Stomach (tissue), 9 donors: ENCODE results near the gene RCN2. TPM values are rescaled to one million over a fixed set of nuclear protein-coding genes. Genes with fewer than 3 reads are reported as not detected.

Source experiments
- DNase-seq, 2 donors: peaks; one replicate each; pipeline versions ENCODE4 v3.0.0 to v3.0.0-alpha.2; 2013 to 2019
- H3K27ac ChIP-seq, 5 donors: fragments of 200-600 bp in 4 of 5; sonication (generic) in 4 of 5; one replicate each; pipeline ENCODE4 v1.5.1; 2013 to 2019; ENCODE audit warnings: mild to moderate bottlenecking in 1 of 5, moderate library complexity in 1 of 5
- H3K27me3 ChIP-seq, 3 donors: fragments of 200-600 bp; sonication (generic); one replicate each; pipeline ENCODE4 v1.5.1; 2017 to 2019; ENCODE audit warnings: mixed run types in 1 of 3
- H3K36me3 ChIP-seq, 4 donors: fragments of 200-600 bp; sonication (generic); 1 replicate in 3 of 4; 2 replicates in 1 of 4; pipeline ENCODE4 v1.5.1; 2016 to 2019
- H3K4me1 ChIP-seq, 4 donors: fragments of 200-600 bp; sonication (generic); one replicate each; pipeline ENCODE4 v1.5.1; 2016 to 2019
- H3K4me3 ChIP-seq, 4 donors: fragments of 200-600 bp; sonication (generic) in 3 of 4; one replicate each; pipeline ENCODE4 v1.5.1; 2016 to 2019; ENCODE audit warnings: mild to moderate bottlenecking in 1 of 4
- H3K9me3 ChIP-seq, 4 donors: fragments of 200-600 bp; sonication (generic); one replicate each; pipeline ENCODE4 v1.5.1; 2016 to 2019
- CTCF ChIP-seq, 7 experiments: fragments of 450-650 bp in 4 of 7; fragments of 200-600 bp in 3 of 7; sonication (generic) in 3 of 7; IDR thresholded peaks; one replicate each; pipeline ENCODE4 v1.5.1; 2016 to 2019; ENCODE audit warnings: antibody characterized with exemption in 7 of 7, control low read depth in 2 of 7, mild to moderate bottlenecking in 1 of 7
- EP300 ChIP-seq: sonication (generic); formaldehyde crosslinking; IDR thresholded peaks from one replicate; pipeline ENCODE4 v1.6.1; 2017; ENCODE audit warnings: antibody characterized with exemption
- POLR2A ChIP-seq, 4 donors: fragments of 450-650 bp; IDR thresholded peaks; one replicate each; pipeline ENCODE4 v1.6.1; 2016; ENCODE audit warnings: antibody characterized with exemption in 4 of 4, control low read depth in 2 of 4, mild to moderate bottlenecking in 1 of 4, moderate library complexity in 1 of 4
- POLR2AphosphoS5 ChIP-seq, 3 donors: sonication (generic); formaldehyde crosslinking; IDR thresholded peaks; one replicate each; pipeline ENCODE4 v1.6.1; 2016; ENCODE audit warnings: antibody characterized with exemption in 3 of 3
- WGBS, 5 donors: extraction: QIAGEN DNeasy Blood & Tissue Kit in 3 of 5; methylation state at CpG; one replicate each; pipeline versions ENCODE4 v1.1.5 to v1.1.7; 2013 to 2018; 5-methylcytosine and 5-hydroxymethylcytosine counted together
- intact Hi-C: fragments of 100-400 bp; cut with DNase I; formaldehyde crosslinking; loops from one replicate; pipeline ENCODE4 v1.15.1; 2023; ENCODE audit warnings: low total_unique reads
- polyA plus RNA-seq, 3 donors: library from polyadenylated mRNA; stranded (reverse); fragments of 200-250 nt; gene quantifications; one replicate each; pipeline ENCODE4 v1.2.3, GENCODE V29; 2013
- total RNA-seq, 5 donors: library from RNA; depleted of rRNA; stranded (reverse); fragments of >200 nt; gene quantifications; one replicate each; pipeline versions ENCODE4 v1.1.0 to v1.2.3, GENCODE V29; 2014 to 2016
- donor health status: healthy with polysubstance abuse.
- donor health status: Bipolar disorder and iron deficiency.
- donor health status: healthy.

The RCN2 gene
- total and polyA plus RNA-seq, 8 donors, result 14.0 to 67.2 (median 30.3) TPM

DNA sequence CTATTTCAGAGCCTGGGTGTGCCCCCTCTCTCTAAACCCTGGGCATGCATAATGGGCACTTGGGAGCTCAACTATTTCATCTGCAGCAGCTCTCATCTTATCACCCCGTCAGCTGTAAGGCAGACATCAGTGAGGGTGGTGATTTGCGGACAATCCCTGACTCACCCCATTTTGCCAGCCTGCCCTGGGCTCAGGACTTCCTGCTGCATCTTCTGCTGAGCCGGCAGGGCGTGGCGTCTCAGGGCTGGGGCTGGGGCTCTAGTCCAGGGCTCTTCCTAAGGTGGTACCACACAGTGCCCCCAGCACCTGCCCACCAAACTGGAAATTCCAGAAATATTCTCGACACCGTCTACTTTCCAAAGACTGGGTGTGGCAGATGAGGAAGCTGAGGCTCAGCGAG is 62.5 kb downstream of the RCN2 start:
- DNase-seq, result peak in 1 of 2 donors; percentile 44
- no peak for TF ChIP-seq EP300
- no peak for TF ChIP-seq POLR2A (IDR thresholded peaks at IDR 0.05)
- TF ChIP-seq POLR2AphosphoS5 (IDR thresholded peaks at IDR 0.05), result no peak
- no peak for TF ChIP-seq CTCF (IDR thresholded peaks at IDR 0.05)

DNA sequence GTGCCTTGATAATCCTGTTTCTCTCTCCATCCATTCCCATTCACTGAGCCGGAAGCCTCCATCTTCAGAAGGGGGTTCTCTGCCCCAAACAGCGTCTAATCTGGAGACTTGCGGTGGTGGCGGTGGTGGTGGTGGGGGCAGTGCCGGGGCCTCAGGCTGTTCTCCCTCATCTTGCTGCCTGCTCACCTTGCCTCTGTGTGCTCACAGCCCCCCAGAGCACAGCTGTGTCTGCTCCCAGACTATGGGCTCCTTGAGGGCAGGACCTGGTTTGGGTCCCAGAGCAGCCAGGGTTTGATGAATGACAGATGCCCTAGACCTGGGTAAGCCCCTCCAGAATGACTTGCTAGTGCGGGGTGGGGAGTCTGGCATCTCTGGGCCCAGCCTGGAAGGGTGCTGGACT is 62.9 kb downstream of the RCN2 start:
- DNase-seq, result no peak
- Histone ChIP-seq H3K4me1 (peaks cover 8 to 72% (median 11%) of the 10 kb centered on the region in 4 donors), H3K9me3 (no peaks in the 10 kb centered on the region), H3K27ac (peak overlapping the region in 4 of 5 donors; percentile 62 to 81 (median 72)), H3K36me3 (no peaks in the 10 kb centered on the region), H3K4me3 (peak overlapping the region in 2 of 4 donors; percentile 38 to 42), H3K27me3 (no peaks in the 10 kb centered on the region)
- intact Hi-C loops, result no loop called here
- 86 to 98% (median 90%) methylated on average over 5 to 6 of the region's 6 CpGs for WGBS, 5 donors
- no peak for TF ChIP-seq POLR2AphosphoS5 (IDR thresholded peaks at IDR 0.05)
- TF ChIP-seq EP300, result no peak
- no peak for TF ChIP-seq CTCF (IDR thresholded peaks at IDR 0.05)
- TF ChIP-seq POLR2A (IDR thresholded peaks at IDR 0.05), result no peak

More for the DNA sequence above, 62.5 kb downstream of the RCN2 start:
- 55 to 79% (median 57%) methylated on average over 7 to 8 of the region's 8 CpGs for WGBS, 5 donors
- Histone ChIP-seq H3K4me1 (peaks cover 8 to 71% (median 11%) of the 10 kb centered on the region in 4 donors), H3K9me3 (no peaks in the 10 kb centered on the region), H3K27ac (peak overlapping the region in 4 of 5 donors; percentile 1 to 81 (median 71)), H3K4me3 (no peak overlapping the region), H3K27me3 (no peaks in the 10 kb centered on the region), H3K36me3 (no peaks in the 10 kb centered on the region)
- intact Hi-C loops, result no loop called here

- Histone ChIP-seq H3K4me1 (peaks cover 8 to 77% (median 11%) of the 10 kb centered on the region in 4 donors), H3K27ac (peak within 1 kb of the TSS; percentile 12 to 81 (median 63)), H3K4me3 (peak within 1 kb of the TSS; percentile 20 to 42 (median 37)), H3K27me3 (no peaks in the 10 kb centered on the region), H3K36me3 (no peaks in the 10 kb centered on the region), H3K9me3 (no peaks in the 10 kb centered on the region)
- intact Hi-C loops, result no loop called here
- WGBS, 5 donors, result 47 to 64% (median 54%) methylated on average over 21 to 28 of the region's 28 CpGs
- TF ChIP-seq CTCF (IDR thresholded peaks at IDR 0.05) (no peak), POLR2AphosphoS5 (IDR thresholded peaks at IDR 0.05) (peak in 1 of 3 donors; percentile 31), POLR2A (IDR thresholded peaks at IDR 0.05) (no peak)
- peak; percentile 43 to 66 for DNase-seq
Observed at GRCh38 chr15:76994971-76995945, 63.7 kb downstream of the RCN2 start, which contains the start of gene PSTPIP1. TSS of gene PSTPIP1 (plus strand) at chr15:76995126. CDS start at chr15:76995574, 448 bp downstream.

GRCh38 chr15:76996076-76996525 is 64.6 kb downstream of the RCN2 start:
- intact Hi-C loops, result no loop called here
- no peaks in the 10 kb centered on the region for H3K9me3 ChIP-seq
- TF ChIP-seq POLR2A (IDR thresholded peaks at IDR 0.05), result no peak
- no peak for TF ChIP-seq POLR2AphosphoS5 (IDR thresholded peaks at IDR 0.05)
- no peak for TF ChIP-seq EP300
- H3K27me3 ChIP-seq, result no peaks in the 10 kb centered on the region
- peaks cover 8 to 78% (median 11%) of the 10 kb centered on the region in 4 donors for H3K4me1 ChIP-seq
- no peak for DNase-seq
- H3K36me3 ChIP-seq, result no peaks in the 10 kb centered on the region
- peak overlapping the region; percentile 1 to 42 (median 37) for H3K4me3 ChIP-seq
- 61 to 73% (median 70%) methylated on average over 4 to 9 of the region's 9 CpGs for WGBS, 5 donors
- peak overlapping the region; percentile 41 to 81 (median 63) for H3K27ac ChIP-seq
